ENCODE results near the gene FKBP1A.

- TF ChIP-seq, protein P1, sequence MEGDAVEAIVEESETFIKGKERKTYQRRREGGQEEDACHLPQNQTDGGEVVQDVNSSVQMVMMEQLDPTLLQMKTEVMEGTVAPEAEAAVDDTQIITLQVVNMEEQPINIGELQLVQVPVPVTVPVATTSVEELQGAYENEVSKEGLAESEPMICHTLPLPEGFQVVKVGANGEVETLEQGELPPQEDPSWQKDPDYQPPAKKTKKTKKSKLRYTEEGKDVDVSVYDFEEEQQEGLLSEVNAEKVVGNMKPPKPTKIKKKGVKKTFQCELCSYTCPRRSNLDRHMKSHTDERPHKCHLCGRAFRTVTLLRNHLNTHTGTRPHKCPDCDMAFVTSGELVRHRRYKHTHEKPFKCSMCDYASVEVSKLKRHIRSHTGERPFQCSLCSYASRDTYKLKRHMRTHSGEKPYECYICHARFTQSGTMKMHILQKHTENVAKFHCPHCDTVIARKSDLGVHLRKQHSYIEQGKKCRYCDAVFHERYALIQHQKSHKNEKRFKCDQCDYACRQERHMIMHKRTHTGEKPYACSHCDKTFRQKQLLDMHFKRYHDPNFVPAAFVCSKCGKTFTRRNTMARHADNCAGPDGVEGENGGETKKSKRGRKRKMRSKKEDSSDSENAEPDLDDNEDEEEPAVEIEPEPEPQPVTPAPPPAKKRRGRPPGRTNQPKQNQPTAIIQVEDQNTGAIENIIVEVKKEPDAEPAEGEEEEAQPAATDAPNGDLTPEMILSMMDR (IDR thresholded peaks at IDR 0.05; ENCODE audit: borderline replicate concordance, extremely low read depth, low read length, poor library complexity, severe bottlenecking) = no peak
- TF ChIP-seq EZH2 (IDR thresholded peaks at IDR 0.05; ENCODE audit: borderline replicate concordance, low read depth, low read length, severe bottlenecking) = no peak
Measured at GRCh38 chr20:1320016-1320415, 72.8 kb downstream of the FKBP1A start.

Data from DND-41 (cell line).